Astrocyte of the spinal cord (primary cell): ENCODE results near the gene CARHSP1.
"Not testable (repeated sequence)": the region's sequence is repeated elsewhere in the genome, so short reads cannot be mapped to it uniquely, and the experiment has no call there.

Experiments
- DNase-seq: peaks from one replicate; pipeline ENCODE4 v3.0.0; 2011; ENCODE audit warnings: low read depth, low spot score
- H3K4me3 ChIP-seq: 2 replicates; pipeline ENCODE4 v1.5.1; 2011; ENCODE audit warnings: low read depth, mild to moderate bottlenecking, low read length, moderate library complexity
- CTCF ChIP-seq: IDR thresholded peaks from 2 replicates; pipeline ENCODE4 v1.5.1; 2012; ENCODE audit warnings: low read depth, mild to moderate bottlenecking, low read length, inconsistent platforms
- in situ Hi-C: cut with HindIII; loops from 2 replicates; pipeline ENCODE4 v1.10.0; 2017; ENCODE audit warnings: low sequenced_read_pairs

The CARHSP1 gene

GRCh38 chr16:8880839-8881510, 12.2 kb upstream of the CARHSP1 start:
- no peak for TF ChIP-seq CTCF
- DNase-seq, result no peak
- in situ Hi-C loops, result no loop called here
- no peak overlapping the region for H3K4me3 ChIP-seq

GRCh38 chr16:8878523-8878911, 9.7 kb upstream of the CARHSP1 start:
- no peak overlapping the region for H3K4me3 ChIP-seq
- DNase-seq, result peak; percentile 59
- in situ Hi-C loops, result no loop called here
- TF ChIP-seq CTCF, result no peak

- H3K4me3 ChIP-seq, result no peak overlapping the region
Measured at GRCh38 chr16:8877894-8878522, 9.2 kb upstream of the CARHSP1 start.

GRCh38 chr16:8875317-8875716, 6.5 kb upstream of the CARHSP1 start:
- DNase-seq, in situ Hi-C loops, H3K4me3 ChIP-seq: not testable (repeated sequence)

More at GRCh38 chr16:8877894-8878522, 9.2 kb upstream of the CARHSP1 start:
- TF ChIP-seq CTCF, result no peak
- in situ Hi-C loops, result no loop called here
- DNase-seq, result no peak

- no peak for DNase-seq
- H3K4me3 ChIP-seq, result no peak overlapping the region
- no peak for TF ChIP-seq CTCF
- in situ Hi-C loops, result no loop called here
Measured at GRCh38 chr16:8874388-8874787, 5.6 kb upstream of the CARHSP1 start.

GRCh38 chr16:8873866-8874195, 5.0 kb upstream of the CARHSP1 start:
- H3K4me3 ChIP-seq, DNase-seq, in situ Hi-C loops: not testable (repeated sequence)

- no peak for DNase-seq
- no peak overlapping the region for H3K4me3 ChIP-seq
- in situ Hi-C loops, result no loop called here
- peak; percentile 6 for TF ChIP-seq CTCF
Measured at GRCh38 chr16:8872967-8873865, 4.4 kb upstream of the CARHSP1 start.
